ENCODE results near the gene GPD1.
"Not testable (repeated sequence)": the region's sequence is repeated elsewhere in the genome, so short reads cannot be mapped to it uniquely, and the experiment has no call there.

GPD1 gene

DNA sequence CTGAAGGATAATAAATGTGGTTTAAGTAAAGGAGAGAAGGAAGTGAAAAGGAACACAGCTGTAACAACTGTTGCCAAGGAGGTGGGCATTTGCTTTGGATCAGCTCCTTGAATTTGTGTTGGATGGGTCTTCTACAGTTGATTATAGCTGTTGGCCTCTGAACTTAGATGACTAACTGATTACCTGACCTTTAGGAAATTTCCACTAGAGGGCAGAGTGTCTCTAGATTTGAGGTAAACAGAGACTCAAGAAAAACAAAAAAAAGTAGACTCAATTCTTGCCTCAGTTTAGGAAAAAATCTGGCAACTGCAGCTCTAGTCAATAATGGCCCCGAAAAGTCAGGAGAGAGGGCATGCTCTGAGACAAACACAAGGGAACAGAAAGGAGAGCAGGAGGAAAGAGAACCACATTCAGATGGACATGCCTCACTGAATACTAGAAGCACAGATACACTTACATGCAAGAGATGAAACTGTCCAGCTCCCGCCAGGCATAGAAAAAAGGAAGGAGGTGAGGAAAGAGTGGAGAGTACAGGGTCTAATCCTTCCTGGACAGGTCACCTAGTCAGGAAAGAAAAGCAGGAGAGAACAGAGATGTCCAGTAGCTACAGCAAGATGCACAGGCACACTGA lies 28.8 kb downstream of the GPD1 start:
- DNase-seq = no peak

DNA sequence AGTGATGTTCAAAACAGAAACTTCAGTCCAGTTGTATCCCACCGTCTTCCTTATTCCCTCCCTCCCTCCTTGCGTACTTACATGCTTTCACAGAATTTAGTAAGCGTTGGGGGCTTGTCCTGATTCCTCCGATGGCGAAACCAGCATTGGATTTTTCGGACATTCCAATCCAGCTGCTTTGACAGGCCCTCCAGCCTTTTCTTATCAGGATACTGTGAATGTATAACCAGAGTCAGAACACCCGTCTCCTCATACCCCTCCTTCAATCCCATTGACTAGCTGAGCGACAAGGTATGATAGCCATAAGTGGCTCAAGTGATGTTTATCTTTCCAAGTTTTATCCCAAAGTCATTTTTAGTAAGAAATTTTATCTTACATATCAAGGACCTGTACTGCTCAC lies 39.2 kb downstream of the GPD1 start:
- DNase-seq = no peak

DNA sequence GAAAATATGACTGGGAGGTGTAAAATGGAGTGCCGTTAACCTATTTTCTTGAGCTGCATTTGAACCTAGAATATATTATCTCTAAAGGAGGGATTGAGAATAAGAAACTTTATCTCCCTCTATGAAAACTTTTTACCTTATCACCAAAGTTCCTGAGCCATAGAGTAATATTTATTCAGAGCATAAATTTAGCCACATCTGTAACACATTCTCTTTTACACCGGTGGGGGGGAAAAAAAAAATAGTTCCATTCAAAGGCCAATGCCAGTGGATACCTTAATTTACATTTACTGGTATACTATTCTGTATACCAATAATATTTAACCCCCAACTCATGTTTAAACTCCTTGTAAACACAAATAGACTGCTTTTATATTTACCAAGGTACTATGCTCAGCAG lies 41.6 kb downstream of the GPD1 start:
- DNase-seq = no peak

DNA sequence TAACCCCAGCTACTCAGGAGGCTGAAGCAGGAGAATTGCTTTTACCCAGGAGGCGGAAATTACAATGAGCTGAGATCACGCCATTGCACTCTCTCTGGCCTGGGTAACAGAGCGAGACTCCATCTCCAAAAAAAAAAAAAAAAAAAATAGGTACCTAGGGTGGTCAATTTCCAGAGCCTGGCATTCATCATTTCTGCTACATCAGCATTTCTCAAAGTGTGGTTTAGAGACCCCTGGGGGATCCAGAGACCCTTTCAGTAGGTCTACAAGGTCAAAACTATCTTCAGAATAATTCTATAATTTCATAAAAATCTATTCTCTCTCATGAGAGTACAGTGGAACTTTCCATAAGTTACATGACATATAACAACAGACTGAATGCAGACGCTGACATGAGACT lies 43.5 kb downstream of the GPD1 start:
- no peak for DNase-seq

GRCh38 chr12:50148011-50148410 lies 44.2 kb downstream of the GPD1 start:
- not testable (repeated sequence) for DNase-seq

- DNase-seq = no peak
These were observed 45.5 kb downstream of the GPD1 start for GRCh38 chr12:50149311-50149710.

- no peak for DNase-seq
These were observed 47.4 kb downstream of the GPD1 start for GRCh38 chr12:50151047-50151687.

- DNase-seq = not testable (repeated sequence)
These were observed 51.1 kb downstream of the GPD1 start for GRCh38 chr12:50154947-50155346.

DNA sequence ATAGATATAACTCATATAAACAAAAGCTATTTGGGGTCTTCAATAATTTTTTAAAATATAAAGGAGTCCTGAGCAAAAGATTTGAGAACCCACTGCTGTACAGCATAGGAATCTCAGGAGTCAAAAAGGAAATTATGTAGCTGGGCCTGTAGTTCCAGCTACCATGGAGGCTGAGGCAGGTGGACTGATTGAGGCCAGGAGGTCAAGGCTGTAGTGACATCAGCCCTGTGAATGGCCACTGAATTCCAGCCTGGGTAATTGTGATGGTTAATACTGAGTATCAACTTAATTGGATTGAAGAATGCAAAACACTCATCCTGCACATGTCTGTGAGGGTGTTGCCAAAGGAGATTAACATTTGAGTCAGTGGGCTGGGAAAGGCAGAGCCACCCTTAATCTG lies 52.8 kb downstream of the GPD1 start:
- DNase-seq = no peak

- no peak for DNase-seq
These were observed 53.5 kb downstream of the GPD1 start for GRCh38 chr12:50157259-50157658.

DNA sequence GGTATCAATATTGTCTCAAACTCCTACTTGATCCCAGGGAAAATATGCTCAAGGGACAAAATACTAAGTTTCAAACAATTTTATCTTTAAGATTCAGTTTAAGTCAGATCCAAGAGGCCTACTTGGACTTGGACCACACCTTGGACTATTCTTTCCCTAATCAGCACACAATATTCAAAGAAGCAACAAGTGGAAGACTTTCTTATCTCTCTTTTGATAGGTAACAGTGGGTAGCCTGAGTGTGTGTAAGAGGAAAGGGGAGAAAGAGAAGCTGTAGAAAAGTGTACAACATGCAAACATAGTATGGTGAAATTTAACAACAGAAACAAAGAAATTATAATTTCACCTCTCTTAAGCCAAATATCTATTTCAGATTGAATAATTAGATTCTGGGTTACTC lies 56.8 kb downstream of the GPD1 start:
- no peak for DNase-seq

Data from activated CD4-positive, alpha-beta T cell treated with anti-CD3 and anti-CD28 coated beads for 48 hours (primary cell).